ENCODE data around the gene TENT5C.
A peak's percentile ranks its signal among the peaks of the same experiment; 100 is the strongest.

The TENT5C gene

GRCh38 chr1:117663156-117663902 is 57.5 kb downstream of the TENT5C start:
- no peaks in the 10 kb centered on the region for H3F3A ChIP-seq (ENCODE audit: insufficient read depth, low read length)
- H3K27ac ChIP-seq (ENCODE audit: low read depth, low read length, poor library complexity, severe bottlenecking), result peak overlapping the region; percentile 72
- no peak overlapping the region for H2AFZ ChIP-seq (ENCODE audit: low read length)
- no peaks in the 10 kb centered on the region for H4K20me1 ChIP-seq (ENCODE audit: insufficient read depth, low read length)
- no peaks in the 10 kb centered on the region for H3K9me3 ChIP-seq (ENCODE audit: low read length)
- H3K4me3 ChIP-seq (ENCODE audit: low read depth, low read length, poor library complexity, severe bottlenecking), result no peak overlapping the region
- H3K27me3 ChIP-seq (ENCODE audit: insufficient read depth, low read length), result no peaks in the 10 kb centered on the region
- TF ChIP-seq EZH2 (IDR thresholded peaks at IDR 0.05; ENCODE audit: borderline replicate concordance, low read length) (no peak), CTCF (IDR thresholded peaks at IDR 0.05; ENCODE audit: low read length) (no peak)
- no peak overlapping the region for H3K4me2 ChIP-seq (ENCODE audit: low read length)
- H3K79me2 ChIP-seq (ENCODE audit: insufficient read depth, low read length), result no peaks in the 10 kb centered on the region
- H3K36me3 ChIP-seq (ENCODE audit: insufficient read depth, low read length), result no peaks in the 10 kb centered on the region
- H3K9ac ChIP-seq (ENCODE audit: low read length), result no peak overlapping the region
- peaks cover 57% of the 10 kb centered on the region for H3K4me1 ChIP-seq (ENCODE audit: insufficient read depth, low read length, severe bottlenecking)
- no peaks in the 10 kb centered on the region for H3K9me2 ChIP-seq (ENCODE audit: low read depth, low read length)

GRCh38 chr1:117664314-117664713 is 58.5 kb downstream of the TENT5C start:
- no peaks in the 10 kb centered on the region for H3K9me3 ChIP-seq (ENCODE audit: low read length)
- H3K27me3 ChIP-seq (ENCODE audit: insufficient read depth, low read length), result no peaks in the 10 kb centered on the region
- H4K20me1 ChIP-seq (ENCODE audit: insufficient read depth, low read length), result no peaks in the 10 kb centered on the region
- H3K4me1 ChIP-seq (ENCODE audit: insufficient read depth, low read length, severe bottlenecking), result peaks cover 48% of the 10 kb centered on the region
- no peaks in the 10 kb centered on the region for H3K36me3 ChIP-seq (ENCODE audit: insufficient read depth, low read length)
- TF ChIP-seq CTCF (IDR thresholded peaks at IDR 0.05; ENCODE audit: low read length) (no peak), EZH2 (IDR thresholded peaks at IDR 0.05; ENCODE audit: borderline replicate concordance, low read length) (no peak)
- H3F3A ChIP-seq (ENCODE audit: insufficient read depth, low read length), result no peaks in the 10 kb centered on the region
- H3K9me2 ChIP-seq (ENCODE audit: low read depth, low read length), result no peaks in the 10 kb centered on the region
- H3K27ac ChIP-seq (ENCODE audit: low read depth, low read length, poor library complexity, severe bottlenecking), result peak overlapping the region; percentile 72
- no peak overlapping the region for H2AFZ ChIP-seq (ENCODE audit: low read length)
- H3K4me2 ChIP-seq (ENCODE audit: low read length), result peak overlapping the region; percentile 36
- H3K79me2 ChIP-seq (ENCODE audit: insufficient read depth, low read length), result no peaks in the 10 kb centered on the region
- H3K9ac ChIP-seq (ENCODE audit: low read length), result no peak overlapping the region; the same call in 1 of the 2 replicates
- no peak overlapping the region for H3K4me3 ChIP-seq (ENCODE audit: low read depth, low read length, poor library complexity, severe bottlenecking)

GRCh38 chr1:117665556-117666270 is 59.9 kb downstream of the TENT5C start:
- Histone ChIP-seq H3K4me2 (ENCODE audit: low read length) (no peak overlapping the region; the same call in 1 of the 2 replicates), H3F3A (ENCODE audit: insufficient read depth, low read length) (no peaks in the 10 kb centered on the region), H3K36me3 (ENCODE audit: insufficient read depth, low read length) (no peaks in the 10 kb centered on the region), H2AFZ (ENCODE audit: low read length) (no peak overlapping the region), H3K79me2 (ENCODE audit: insufficient read depth, low read length) (no peaks in the 10 kb centered on the region), H3K9me3 (ENCODE audit: low read length) (no peaks in the 10 kb centered on the region), H4K20me1 (ENCODE audit: insufficient read depth, low read length) (no peaks in the 10 kb centered on the region), H3K27me3 (ENCODE audit: insufficient read depth, low read length) (no peaks in the 10 kb centered on the region), H3K9ac (ENCODE audit: low read length) (no peak overlapping the region), H3K27ac (ENCODE audit: low read depth, low read length, poor library complexity, severe bottlenecking) (peak overlapping the region; percentile 47), H3K4me3 (ENCODE audit: low read depth, low read length, poor library complexity, severe bottlenecking) (no peak overlapping the region), H3K9me2 (ENCODE audit: low read depth, low read length) (no peaks in the 10 kb centered on the region), H3K4me1 (ENCODE audit: insufficient read depth, low read length, severe bottlenecking) (peaks cover 40% of the 10 kb centered on the region)
- TF ChIP-seq CTCF (IDR thresholded peaks at IDR 0.05; ENCODE audit: low read length) (no peak), EZH2 (IDR thresholded peaks at IDR 0.05; ENCODE audit: borderline replicate concordance, low read length) (no peak)

All from OCI-LY1 (cell line).